Central memory CD8-positive, alpha-beta T cell (primary cell): ENCODE results near the gene GOLGA6D.
"Not testable (repeated sequence)": the region's sequence is repeated elsewhere in the genome, so short reads cannot be mapped to it uniquely, and the experiment has no call there.

Source experiments
- ATAC-seq: fragments of 150-1000 bp; cut with Tn5 transposase; replicated peaks from 2 replicates; pipeline ENCODE4 v1.10.0; 2022; ENCODE audit warnings: mild to moderate bottlenecking, moderate FRiP score, moderate number of reproducible peaks; ENCODE audit not compliant: poor library complexity, severe bottlenecking; ENCODE audit errors: extremely low read depth
- DNase-seq, 2 donors: peaks; one replicate each; pipeline ENCODE4 v3.0.0; 2021; ENCODE audit warnings: low spot score in 2 of 2
- H3K27ac Mint-ChIP-seq: one replicate; pipeline ENCODE4 v1.8.0; 2022; ENCODE audit warnings: low read depth, mild to moderate bottlenecking, moderate library complexity, mixed read lengths
- H3K27me3 Mint-ChIP-seq: one replicate; pipeline ENCODE4 v1.8.0; 2022; ENCODE audit warnings: mixed read lengths
- H3K36me3 Mint-ChIP-seq: one replicate; pipeline ENCODE4 v1.8.0; 2022; ENCODE audit warnings: mild to moderate bottlenecking, moderate library complexity, mixed read lengths; ENCODE audit not compliant: insufficient read depth
- H3K4me1 Mint-ChIP-seq: one replicate; pipeline ENCODE4 v1.8.0; 2022; ENCODE audit warnings: mixed read lengths
- H3K4me3 Mint-ChIP-seq: one replicate; pipeline ENCODE4 v1.8.0; 2022; ENCODE audit warnings: mild to moderate bottlenecking, moderate library complexity, mixed read lengths
- H3K9me3 Mint-ChIP-seq: one replicate; pipeline ENCODE4 v1.8.0; 2022; ENCODE audit warnings: mixed read lengths

Gene GOLGA6D

DNA sequence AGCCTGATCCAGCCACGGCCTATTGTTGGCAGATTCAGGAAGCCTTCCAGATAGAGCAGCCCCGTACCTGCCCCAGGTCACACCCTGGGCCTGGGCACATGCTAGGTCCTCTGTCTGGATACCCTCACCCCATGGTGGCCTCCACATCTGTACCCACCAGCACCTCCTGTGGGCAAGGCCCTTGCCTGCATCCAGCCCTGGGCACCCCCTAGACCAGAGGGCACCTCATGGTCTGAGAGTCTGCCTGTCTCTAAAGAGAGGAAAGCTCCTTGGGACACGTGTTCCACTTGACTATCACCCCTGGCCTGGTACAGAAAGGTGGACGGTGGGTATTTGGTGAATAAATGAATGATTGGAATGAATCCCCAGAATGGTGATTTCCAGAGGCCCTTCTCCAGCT lies 44.4 kb downstream of the GOLGA6D start:
- H3K36me3 Mint-ChIP-seq: no peaks in the 10 kb centered on the region
- peaks cover 5% of the 10 kb centered on the region for H3K4me1 Mint-ChIP-seq
- DNase-seq: no peak
- H3K27ac Mint-ChIP-seq: no peak overlapping the region
- no peak for ATAC-seq
- no peaks in the 10 kb centered on the region for H3K9me3 Mint-ChIP-seq
- H3K27me3 Mint-ChIP-seq: no peaks in the 10 kb centered on the region
- no peak overlapping the region for H3K4me3 Mint-ChIP-seq

DNA sequence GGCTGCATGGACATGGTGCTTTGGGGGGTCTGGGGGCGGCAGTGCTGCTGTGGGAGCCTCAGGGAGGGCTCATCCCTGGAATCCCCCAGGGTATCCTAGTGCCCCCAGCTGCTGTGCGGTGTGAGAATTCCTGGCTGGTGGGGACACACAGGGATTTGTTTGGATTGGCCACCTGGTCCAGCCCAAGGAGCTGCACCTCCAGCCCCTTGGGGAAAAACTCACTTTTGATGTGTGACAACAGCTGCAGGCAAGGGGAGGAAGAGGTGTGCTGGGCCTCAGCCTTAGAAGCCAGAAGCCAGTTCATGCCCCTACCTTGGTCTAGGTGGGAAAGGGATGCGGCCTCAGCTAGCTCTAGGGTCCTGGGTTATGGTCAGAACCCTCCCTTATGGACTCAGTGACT lies 44.9 kb downstream of the GOLGA6D start:
- no peak overlapping the region for H3K4me3 Mint-ChIP-seq
- no peaks in the 10 kb centered on the region for H3K9me3 Mint-ChIP-seq
- H3K36me3 Mint-ChIP-seq: no peaks in the 10 kb centered on the region
- no peak for DNase-seq
- H3K27ac Mint-ChIP-seq: no peak overlapping the region
- no peak for ATAC-seq
- peaks cover 5% of the 10 kb centered on the region for H3K4me1 Mint-ChIP-seq
- no peaks in the 10 kb centered on the region for H3K27me3 Mint-ChIP-seq

DNA sequence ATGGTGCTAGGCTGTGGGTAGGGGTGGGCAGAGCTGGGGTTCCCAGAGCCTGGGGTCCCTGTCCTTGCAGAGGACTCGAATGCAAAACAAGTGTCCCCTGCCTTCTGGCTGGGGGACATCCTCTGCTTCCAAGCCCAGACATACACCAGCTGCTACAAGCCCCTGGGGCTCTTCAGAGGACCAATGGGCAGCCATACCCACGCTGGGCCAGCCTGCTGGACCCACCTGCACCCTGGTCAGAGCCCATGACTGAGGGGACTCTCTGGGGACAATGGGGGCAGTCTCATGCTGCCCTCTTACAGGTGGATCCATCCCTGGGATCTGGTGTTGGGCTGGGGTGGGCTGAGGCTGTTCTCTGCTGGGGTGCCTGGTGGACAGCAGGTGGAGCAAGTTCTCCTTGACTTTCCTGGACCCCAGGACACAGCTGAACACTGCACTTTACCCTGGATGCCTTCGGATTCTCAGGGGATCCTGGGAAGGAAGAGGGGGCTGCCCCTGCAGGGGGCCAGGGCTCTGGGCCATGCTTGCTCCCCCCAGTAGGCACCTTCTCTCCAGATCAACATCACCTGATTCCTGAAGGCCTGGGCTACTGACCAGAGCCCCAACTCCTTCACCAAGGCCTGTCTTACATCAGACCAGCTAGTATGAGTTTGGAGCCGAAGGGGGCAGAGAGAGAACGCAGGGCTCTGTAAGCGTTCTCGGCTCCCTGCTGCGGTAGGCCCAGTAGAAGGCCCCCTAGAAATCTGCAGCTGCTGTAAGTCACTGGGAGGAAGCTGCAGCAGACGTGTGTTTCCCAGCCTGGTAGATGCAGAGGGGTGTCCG lies 46.1 kb downstream of the GOLGA6D start:
- Mint-ChIP-seq H3K36me3 (no peaks in the 10 kb centered on the region), H3K4me3 (no peak overlapping the region), H3K27ac (no peak overlapping the region), H3K4me1 (peaks cover 5% of the 10 kb centered on the region), H3K27me3 (no peaks in the 10 kb centered on the region), H3K9me3 (no peaks in the 10 kb centered on the region)
- ATAC-seq (no peak), DNase-seq (no peak)

DNA sequence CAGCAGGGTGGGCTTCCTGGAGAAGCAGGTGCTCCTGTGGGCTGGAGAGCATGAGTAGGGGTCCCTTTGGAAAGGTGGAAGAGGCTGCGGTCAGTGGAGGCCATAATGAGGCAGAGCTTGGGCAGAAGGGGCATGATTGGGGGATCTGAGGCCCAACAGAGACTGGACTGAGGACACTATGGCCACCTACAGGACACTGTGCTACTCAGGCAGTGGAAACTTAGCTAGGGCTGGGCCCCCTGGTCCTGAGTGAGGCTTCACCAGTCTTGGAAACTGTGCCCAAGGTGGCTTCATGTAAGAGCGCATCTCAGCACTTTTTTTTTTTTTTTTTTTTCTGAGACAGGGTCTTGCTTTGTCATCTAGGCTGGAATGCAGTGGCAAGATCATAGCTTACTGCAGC lies 46.9 kb downstream of the GOLGA6D start:
- no peaks in the 10 kb centered on the region for H3K27me3 Mint-ChIP-seq
- H3K4me1 Mint-ChIP-seq: peaks cover 5% of the 10 kb centered on the region
- DNase-seq: no peak
- H3K27ac Mint-ChIP-seq: no peak overlapping the region
- H3K4me3 Mint-ChIP-seq: no peak overlapping the region
- no peaks in the 10 kb centered on the region for H3K36me3 Mint-ChIP-seq
- no peak for ATAC-seq
- no peaks in the 10 kb centered on the region for H3K9me3 Mint-ChIP-seq

DNA sequence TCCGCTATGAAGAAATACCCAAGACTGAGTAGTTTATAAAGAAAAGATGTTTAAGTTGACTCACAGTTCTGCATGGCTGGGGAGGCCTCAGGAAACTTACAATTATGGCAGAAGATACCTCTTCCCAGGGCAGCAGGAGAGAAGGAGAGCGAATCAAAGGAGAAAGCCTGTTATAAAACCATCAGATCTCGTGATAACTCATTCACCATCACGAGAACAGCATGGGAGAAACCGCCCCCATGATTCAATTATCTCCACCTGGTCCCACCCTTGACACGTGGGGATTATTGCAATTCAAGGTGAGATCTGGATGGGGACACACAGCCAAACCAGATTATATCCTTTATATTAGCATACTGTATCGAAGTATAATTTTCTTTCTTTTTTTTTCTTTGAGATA lies 49.5 kb downstream of the GOLGA6D start:
- not testable (repeated sequence) for H3K36me3 Mint-ChIP-seq, H3K4me3 Mint-ChIP-seq, DNase-seq, ATAC-seq, H3K27me3 Mint-ChIP-seq, H3K27ac Mint-ChIP-seq, H3K9me3 Mint-ChIP-seq
- peaks cover 24% of the 10 kb centered on the region for H3K4me1 Mint-ChIP-seq

DNA sequence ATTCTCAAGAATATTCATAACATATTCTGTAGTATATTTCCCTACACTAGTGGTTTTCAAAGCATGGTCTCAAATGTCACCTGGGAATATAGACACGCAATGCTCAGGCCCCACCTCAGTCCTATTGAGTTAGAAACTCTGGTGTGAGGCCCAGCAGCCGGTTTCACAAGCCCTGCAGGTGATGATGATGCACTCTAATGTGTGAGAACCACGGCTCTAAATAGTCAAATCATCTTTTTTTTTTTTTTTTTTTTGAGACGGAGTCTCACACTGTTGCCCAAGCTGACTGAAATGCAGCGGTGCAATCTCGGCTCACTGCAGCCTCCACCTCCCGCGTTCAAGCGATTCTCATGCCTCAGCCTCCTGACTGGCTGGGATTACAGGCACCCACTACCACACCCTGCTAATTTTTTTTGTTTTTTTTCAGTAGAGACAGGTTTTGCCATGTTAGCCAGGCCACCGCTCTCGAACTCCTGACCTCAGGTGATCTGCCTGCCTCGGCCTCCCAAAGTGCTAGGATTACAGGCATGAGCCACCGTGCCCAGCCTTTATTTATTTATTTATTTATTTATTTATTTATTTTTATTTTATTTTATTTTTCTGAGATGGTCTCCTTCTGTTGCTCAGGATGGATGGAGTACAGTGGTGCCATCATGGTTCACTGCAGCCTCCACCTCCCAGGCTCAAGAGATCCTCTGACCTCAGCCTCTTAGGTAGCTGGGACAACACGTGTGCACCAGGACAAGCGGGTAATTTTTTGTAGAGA lies 51.2 kb downstream of the GOLGA6D start:
- H3K4me1 Mint-ChIP-seq: peaks cover 20% of the 10 kb centered on the region
- peak; percentile 57 for ATAC-seq
- H3K4me3 Mint-ChIP-seq, H3K27me3 Mint-ChIP-seq, H3K9me3 Mint-ChIP-seq, H3K36me3 Mint-ChIP-seq, DNase-seq: not testable (repeated sequence)
- H3K27ac Mint-ChIP-seq: peak overlapping the region; percentile 35

DNA sequence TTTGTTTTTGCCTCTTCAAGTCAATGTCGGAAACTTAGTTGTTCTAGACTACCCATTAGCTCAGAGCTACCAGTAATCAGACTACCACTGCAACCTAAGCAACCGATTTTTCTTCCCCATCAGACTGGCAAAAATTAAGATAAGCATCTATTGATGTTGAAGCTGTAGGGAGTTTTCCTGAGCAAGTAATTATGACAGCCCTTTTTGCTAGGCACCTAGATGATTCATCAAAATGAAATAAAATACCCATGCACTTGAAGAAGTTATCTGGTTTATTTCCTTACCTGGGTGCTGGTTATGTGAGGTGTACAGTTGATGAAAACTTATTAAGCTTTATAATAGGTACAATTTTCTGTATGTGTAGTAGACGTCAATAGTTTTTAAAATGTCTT lies 52.7 kb downstream of the GOLGA6D start:
- H3K4me1 Mint-ChIP-seq: peaks cover 20% of the 10 kb centered on the region
- H3K36me3 Mint-ChIP-seq: peaks cover 10% of the 10 kb centered on the region
- H3K27ac Mint-ChIP-seq: peak overlapping the region; percentile 96
- no peak for DNase-seq
- H3K27me3 Mint-ChIP-seq: no peaks in the 10 kb centered on the region
- no peaks in the 10 kb centered on the region for H3K9me3 Mint-ChIP-seq
- no peak for ATAC-seq
- H3K4me3 Mint-ChIP-seq: peak overlapping the region; percentile 89

DNA sequence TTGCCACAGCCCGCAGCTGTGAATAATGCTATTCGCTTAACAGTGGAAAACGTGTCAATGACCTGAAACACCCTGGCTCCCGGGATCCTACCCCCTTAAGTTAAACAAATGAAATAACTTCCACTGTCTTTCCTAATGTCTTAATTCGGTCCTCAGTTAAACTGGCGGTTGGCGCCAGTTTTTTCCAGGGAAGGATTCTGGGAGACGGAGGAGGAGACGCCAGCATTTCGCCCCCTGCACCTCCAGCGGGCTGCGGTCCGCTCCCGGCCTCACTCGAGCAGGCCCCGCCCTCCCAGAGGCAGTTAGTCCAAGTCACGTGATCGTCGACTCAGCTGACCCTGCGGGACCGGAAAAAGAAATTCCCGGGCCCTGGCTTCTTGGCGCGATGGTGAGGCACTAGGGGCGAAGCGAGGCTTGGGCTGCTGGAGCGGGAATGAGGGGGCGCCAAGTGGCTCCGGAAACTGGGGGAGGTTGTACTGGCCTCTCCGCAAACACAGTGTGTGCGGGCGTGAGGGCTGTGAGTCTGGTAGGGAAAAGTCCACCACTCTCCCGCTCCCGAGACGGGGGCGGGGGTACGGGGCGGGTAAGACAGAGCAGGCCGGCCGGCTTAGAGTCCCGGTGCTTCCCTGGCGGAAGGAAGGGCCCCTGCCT lies 53.2 kb downstream of the GOLGA6D start, which contains the start of gene COMMD4:
Gene COMMD4 (plus strand): TSS at position 359 of the 651 bp plus-strand sequence. CDS start 27 bp downstream, at position 386.
- Mint-ChIP-seq H3K4me1 (peaks cover 20% of the 10 kb centered on the region), H3K4me3 (peak within 1 kb of the TSS; percentile 89), H3K36me3 (peaks cover 11% of the 10 kb centered on the region), H3K9me3 (no peaks in the 10 kb centered on the region), H3K27me3 (no peaks in the 10 kb centered on the region), H3K27ac (peak within 1 kb of the TSS; percentile 96)
- peak; percentile 42 for ATAC-seq
- no peak for DNase-seq

DNA sequence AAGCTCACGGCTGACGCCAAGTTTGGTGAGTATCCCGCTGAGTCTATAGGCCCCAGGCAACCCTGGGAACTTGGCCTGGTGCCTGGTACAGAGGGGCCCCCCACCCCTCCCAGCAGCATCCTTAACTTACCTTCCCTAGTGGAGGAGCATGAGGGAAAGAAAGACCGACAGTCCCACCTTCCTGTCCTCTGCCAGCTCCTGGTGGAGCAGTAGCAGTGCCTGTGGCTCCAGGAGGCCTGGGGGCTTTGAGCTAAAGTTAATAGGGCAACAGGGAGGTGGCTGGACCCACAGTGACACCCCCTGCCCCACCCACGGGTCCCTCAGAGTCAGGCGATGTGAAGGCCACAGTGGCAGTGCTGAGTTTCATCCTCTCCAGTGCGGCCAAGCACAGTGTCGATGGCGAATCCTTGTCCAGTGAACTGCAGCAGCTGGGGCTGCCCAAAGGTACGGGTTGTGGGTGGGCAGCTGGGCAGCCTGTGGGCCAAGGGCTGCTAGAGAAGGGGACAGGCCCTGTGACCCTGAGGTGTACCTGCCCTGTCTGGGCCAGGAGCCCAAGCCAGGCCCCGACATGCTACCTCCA lies 56.1 kb downstream of the GOLGA6D start:
- ATAC-seq (no peak), DNase-seq (no peak)
- no peaks in the 10 kb centered on the region for H3K9me3 Mint-ChIP-seq
- no peak overlapping the region for H3K4me3 Mint-ChIP-seq
- H3K36me3 Mint-ChIP-seq: peaks cover 11% of the 10 kb centered on the region
- peak overlapping the region; percentile 78 for H3K27ac Mint-ChIP-seq
- H3K27me3 Mint-ChIP-seq: no peaks in the 10 kb centered on the region
- H3K4me1 Mint-ChIP-seq: peaks cover 20% of the 10 kb centered on the region

DNA sequence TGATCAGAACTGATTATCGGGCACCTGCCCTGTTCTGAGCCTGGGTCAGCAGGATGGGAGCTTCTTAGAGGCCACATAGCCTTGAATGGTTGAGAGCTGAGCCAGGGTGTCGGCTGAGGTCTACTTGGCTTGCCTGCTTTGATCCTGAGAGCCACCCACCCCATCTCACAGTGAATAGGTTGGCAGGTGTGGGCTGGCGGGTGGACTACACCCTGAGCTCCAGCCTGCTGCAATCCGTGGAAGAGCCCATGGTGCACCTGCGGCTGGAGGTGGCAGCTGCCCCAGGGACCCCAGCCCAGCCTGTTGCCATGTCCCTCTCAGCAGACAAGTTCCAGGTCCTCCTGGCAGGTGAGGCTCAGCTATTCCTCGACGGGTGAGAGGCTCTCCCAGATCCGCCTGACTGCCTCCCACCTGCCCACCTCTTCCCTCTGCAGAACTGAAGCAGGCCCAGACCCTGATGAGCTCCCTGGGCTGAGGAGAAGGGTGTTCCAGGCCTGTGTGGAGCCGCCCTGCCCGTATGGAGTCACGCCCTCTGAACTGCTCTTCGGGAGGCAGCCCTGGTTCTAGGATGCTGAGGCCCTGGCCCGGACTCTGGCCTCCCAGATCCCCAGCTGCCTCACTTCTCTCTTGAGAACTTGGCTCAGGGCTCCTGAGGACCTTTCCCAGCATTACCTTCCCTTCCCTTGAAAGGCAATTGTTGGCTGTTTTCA lies 57.1 kb downstream of the GOLGA6D start:
- DNase-seq: no peak
- no peaks in the 10 kb centered on the region for H3K27me3 Mint-ChIP-seq
- peaks cover 20% of the 10 kb centered on the region for H3K4me1 Mint-ChIP-seq
- no peaks in the 10 kb centered on the region for H3K9me3 Mint-ChIP-seq
- no peak for ATAC-seq
- H3K27ac Mint-ChIP-seq: no peak overlapping the region
- H3K4me3 Mint-ChIP-seq: no peak overlapping the region
- H3K36me3 Mint-ChIP-seq: peaks cover 11% of the 10 kb centered on the region

DNA sequence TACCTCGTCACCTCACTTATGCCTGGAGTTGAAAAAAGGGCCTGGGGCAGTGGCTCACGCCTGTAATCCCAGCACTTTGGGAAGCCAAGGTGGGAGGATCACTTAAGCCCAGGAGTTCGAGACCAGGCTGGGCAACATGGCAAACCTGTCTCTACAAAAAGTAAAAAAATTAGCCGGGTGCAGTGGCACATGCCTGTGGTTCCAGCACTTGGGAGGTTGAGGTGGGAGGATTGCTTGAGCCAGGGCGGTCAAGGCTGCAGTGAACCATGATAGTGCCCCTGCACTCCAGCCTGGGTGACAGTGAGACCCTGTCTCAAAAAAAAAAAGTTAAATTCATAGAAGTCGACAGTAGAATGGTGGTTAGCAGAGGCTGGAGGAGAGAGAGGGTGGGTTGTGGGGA lies 59.6 kb downstream of the GOLGA6D start:
- DNase-seq: no peak
- H3K36me3 Mint-ChIP-seq: peaks cover 10% of the 10 kb centered on the region
- ATAC-seq: no peak
- no peak overlapping the region for H3K4me3 Mint-ChIP-seq
- no peaks in the 10 kb centered on the region for H3K9me3 Mint-ChIP-seq
- H3K27me3 Mint-ChIP-seq: no peaks in the 10 kb centered on the region
- peaks cover 6% of the 10 kb centered on the region for H3K4me1 Mint-ChIP-seq
- no peak overlapping the region for H3K27ac Mint-ChIP-seq

DNA sequence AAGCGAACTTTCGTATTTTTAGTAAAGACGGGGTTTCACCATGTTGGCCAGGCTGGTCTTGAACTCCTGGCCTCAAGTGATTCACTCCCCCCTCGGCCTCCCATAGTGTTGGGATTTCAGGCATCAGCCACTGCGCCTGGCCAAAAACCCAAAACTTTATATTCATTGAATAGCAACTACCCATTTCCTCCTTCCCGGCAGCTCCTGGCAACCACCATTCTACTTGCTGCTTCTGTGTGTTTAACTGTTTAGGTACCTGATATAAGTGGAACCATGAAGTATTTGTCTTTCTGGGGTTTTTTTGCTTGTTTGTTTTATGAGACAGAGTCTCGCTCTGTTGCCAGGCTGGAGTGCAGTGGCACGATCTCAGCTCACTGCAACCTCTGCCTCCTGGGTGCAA lies 61.3 kb downstream of the GOLGA6D start:
- not testable (repeated sequence) for H3K4me3 Mint-ChIP-seq, H3K27me3 Mint-ChIP-seq, H3K4me1 Mint-ChIP-seq, H3K27ac Mint-ChIP-seq, DNase-seq, ATAC-seq, H3K9me3 Mint-ChIP-seq
- peaks cover 11% of the 10 kb centered on the region for H3K36me3 Mint-ChIP-seq
